SHP77 treated with DMSO at 0.1 percent for 48 hours (cell line): ENCODE results near the gene GPR18.

Experiments
- DNase-seq: peaks from one replicate; lab custom pipeline; 2025; lab: John Stamatoyannopoulos, UW

GPR18 gene, protein sequence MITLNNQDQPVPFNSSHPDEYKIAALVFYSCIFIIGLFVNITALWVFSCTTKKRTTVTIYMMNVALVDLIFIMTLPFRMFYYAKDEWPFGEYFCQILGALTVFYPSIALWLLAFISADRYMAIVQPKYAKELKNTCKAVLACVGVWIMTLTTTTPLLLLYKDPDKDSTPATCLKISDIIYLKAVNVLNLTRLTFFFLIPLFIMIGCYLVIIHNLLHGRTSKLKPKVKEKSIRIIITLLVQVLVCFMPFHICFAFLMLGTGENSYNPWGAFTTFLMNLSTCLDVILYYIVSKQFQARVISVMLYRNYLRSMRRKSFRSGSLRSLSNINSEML

DNA sequence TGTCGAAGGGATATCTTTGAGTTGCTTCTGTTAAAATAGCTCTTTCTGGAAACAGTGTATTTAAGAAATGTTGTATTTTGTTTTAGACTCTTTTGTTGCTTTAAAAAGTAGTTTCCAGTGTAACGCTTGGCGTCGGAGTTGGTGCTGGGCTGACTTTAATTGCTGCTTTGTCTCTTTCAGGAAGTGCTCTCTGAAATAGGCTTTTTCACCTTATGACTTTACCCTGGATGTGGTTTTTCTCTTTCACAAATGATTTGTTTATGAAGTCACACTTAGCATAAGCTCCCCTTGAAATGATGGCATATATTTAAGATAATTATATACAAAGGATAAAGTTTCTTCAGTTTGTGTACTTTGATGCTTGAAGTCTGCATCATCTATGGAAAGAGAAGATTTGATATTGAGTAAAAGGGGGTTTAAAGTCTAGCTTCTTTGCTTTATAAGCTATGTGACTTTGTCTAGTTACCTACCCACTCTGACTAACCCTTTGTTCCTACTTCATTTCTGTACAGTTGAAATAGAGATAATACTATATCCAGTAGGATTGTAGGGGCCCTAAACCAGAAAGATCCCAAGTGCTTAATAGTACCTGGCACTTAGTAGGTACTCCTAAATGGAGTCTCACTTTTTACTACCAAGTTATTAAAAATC, at the start of gene GPR18:
Gene GPR18, minus strand, starts transcription at position 170 of the 651 bp plus-strand sequence. CDS start 2,507 bp downstream, outside the sequence.
- no peak for DNase-seq

DNA sequence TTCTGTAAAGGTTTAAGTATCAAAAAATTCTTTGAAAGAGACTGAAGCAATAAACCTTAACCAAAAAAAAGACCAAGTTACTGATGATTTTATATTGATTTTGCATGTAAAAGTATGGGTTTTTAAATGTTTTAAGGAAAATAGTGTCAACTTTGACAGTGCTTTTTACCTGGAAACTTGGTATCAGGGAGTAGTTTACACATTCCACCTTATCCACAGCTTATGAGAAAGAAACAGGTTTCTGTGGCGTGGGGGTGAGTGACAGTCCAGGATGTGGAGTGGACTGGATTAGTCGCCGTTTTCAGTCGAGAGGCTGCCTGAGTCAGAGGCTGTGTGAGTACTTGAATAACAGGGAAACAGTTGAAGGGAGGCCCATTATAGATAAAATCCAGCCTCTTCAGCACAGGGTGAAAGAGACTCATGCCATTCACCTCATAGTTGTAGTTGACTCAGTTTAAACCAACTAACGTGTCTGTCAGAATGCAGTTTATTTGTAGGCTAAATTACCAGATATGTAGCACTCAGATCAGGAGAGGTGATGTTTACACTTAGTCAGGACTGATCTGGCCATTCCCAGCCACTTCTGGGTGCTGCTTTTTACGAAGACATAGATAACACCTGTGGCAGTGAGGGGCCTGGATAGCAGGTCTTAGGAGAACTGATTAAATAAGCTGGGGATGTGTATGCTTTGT, 49.6 kb upstream of the GPR18 start:
- peak; percentile 35 for DNase-seq

DNA sequence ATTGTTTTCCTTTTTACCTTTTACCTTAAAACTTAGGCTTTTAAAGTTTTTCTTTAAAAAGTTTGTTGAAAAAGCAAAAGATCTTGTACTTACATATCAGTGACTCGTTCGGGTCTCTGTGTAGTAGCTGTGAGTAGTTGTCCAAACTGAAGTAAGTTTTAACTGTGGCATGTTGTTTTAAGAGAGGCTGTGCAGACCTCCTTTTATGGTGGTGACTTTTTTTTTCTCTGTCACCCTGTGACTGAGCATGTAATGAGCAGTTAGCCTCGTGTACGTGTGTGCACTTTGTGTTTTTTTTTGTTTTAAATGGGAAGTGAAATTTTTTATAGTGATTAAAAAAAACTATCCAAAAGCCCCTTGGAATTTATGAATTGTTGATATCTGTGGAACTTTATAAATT, 49.1 kb upstream of the GPR18 start, which contains the start of gene GPR183:
Gene GPR183, minus strand, starts transcription at position 153 of the 400 bp plus-strand sequence. CDS start 11,254 bp downstream, outside the sequence.
- DNase-seq: no peak

DNA sequence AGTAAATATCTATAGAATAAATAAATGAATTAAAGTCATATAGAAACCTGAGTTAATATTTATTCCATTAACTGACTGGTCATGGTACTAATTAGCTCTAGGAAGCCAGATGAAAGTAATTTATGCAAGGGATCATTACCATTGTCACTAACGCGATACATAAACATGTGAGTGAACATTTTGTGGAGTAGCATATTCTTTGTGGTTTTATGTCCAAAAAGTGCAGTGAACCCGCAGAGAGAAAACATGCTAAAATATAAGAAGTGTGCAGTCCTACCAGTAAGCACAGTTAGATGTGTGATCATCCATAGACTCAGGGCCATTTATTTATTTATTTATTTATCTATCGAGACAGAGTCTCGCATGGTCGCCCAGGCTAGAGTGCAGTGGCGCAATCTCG, 47.4 kb upstream of the GPR18 start:
- no peak for DNase-seq

DNA sequence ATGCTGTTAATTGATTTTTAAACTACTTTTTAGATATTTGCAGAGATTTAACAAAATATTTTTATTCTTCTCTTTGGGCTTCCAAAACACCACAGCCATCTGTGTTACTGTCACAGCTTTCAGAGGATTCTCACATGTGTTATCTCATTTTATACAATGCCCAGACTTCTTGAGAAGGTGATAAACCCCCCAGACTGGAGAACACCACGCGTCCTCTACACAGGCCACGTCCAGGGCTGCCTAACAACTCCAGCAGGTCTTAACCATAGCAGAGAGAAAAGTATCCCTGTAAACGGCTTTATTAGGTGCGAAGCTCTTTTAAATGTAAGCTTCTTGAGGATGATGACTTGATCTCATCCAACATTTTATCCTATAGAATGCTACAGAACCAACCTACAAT, 47.0 kb upstream of the GPR18 start:
- no peak for DNase-seq

DNA sequence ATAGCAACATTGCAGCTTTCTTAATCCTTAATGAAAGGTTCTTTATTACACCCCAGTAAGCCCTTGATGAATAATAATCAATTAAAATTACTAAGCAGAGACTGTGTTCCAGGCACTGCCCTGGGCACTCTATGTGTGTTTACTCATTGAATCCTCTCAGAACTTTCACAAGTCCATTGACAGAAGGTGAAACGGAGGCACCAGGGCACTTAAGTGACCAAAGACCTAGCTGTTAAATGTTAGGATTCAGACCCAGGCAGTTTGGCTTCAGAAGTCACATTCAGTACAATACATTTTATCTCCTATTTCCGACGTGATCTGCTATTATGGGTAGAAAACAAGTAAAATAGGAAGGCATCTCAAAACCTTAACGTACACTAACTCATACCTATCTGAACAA, 46.4 kb upstream of the GPR18 start:
- DNase-seq: no peak

DNA sequence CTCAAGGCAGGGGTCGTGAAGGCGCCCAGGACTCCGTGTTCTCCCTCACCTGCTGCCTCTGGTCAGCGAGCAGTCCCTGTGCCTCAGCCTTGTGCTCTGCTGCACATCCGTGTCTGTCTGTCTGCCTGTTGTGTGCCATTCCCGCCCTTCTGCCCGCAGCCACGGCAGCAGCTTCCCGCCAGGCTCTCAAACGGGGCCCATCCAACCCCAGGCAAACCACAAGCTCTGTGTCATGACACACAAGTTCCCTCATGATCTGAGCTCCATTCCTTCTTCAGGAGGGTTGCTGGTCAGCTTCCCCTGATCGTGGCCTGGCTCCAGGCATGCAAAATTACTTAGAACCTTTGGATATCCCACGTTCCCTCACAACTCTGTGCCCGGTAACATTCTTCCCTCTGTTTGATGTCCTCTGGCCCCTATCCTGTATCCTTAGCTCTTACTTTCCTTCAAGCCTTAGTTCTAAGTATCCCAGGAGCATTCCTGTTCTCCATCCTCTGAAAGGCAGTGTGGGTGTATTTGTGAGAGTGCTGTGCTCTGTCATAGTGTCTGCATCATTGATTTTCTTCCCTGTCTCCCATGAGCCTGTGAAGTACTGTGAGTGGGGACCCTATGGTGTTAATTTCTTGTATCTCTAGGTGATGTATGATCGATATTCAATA, 45.8 kb upstream of the GPR18 start:
- no peak for DNase-seq

DNA sequence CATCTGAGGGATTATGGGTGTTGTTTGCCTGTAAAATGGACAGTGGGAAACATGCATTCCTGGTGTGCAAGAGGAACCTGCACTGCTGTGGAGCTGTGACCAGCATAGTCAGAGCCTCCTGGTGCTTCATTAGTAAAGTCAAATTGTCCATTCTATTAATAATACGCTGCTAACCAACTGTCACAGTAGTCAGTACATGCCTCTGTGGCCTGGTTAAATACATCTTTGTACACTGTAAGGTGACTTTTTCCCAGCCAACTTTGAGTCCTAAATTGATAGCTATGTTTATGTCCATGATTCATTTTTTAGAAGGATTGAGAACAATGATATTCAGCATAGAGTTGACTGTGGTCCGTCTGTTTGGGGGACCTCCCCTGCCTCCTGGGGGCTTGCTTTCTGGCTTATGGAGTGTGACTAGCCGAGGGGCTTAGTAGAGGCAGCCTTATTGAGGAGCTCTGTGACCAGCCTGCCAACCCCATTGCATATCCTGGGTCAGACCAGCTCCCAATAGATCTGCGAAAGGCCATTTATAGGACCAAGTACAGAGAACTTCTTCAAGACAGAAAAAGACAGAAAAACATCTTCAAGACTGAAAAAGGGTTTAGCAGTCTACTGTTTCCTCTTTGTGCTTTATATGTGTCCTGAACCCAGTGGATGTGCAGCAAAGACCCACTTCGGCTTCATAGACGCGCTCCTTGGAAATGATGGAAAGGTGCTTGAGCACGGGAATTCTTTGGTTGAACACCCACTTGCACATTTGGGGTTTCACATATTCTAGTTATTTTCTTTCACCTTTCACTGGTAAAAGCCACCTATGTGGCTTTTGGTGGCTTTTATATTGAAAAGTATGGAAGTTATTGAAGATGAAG, 44.7 kb upstream of the GPR18 start:
- DNase-seq: no peak

DNA sequence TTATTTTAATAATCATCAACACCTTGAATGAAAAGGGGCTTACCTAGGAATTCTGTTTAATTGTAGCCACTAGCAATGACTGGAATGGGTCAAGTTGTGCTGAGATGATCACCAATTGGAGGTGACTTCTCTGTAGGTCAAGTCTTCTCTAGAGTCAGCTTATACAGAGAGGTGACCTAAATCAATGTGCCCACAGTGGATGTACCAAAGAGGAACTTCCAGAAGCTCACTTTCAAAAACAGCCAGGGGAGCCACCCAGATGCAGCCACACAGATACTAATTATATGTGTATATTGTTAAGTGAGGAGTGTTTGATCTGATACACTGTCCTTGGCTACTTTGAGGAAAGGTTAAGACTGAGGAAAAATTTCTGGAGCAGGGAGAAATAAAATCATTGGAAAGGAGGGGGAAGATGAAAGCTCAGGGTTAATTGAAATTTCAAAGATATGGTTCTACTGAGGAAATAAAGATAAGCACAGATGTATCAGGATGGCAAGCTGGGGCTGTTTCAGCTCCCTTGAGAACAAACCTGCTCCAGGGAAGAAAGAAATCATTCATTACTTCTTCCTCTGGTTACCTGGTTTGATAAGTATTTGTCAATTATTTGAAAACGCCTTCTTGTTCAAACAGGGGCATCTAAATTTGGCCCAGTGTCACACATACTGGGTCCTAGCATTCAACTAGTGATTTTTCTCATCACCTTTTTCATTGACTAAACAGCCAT, 43.9 kb upstream of the GPR18 start:
- DNase-seq: no peak

DNA sequence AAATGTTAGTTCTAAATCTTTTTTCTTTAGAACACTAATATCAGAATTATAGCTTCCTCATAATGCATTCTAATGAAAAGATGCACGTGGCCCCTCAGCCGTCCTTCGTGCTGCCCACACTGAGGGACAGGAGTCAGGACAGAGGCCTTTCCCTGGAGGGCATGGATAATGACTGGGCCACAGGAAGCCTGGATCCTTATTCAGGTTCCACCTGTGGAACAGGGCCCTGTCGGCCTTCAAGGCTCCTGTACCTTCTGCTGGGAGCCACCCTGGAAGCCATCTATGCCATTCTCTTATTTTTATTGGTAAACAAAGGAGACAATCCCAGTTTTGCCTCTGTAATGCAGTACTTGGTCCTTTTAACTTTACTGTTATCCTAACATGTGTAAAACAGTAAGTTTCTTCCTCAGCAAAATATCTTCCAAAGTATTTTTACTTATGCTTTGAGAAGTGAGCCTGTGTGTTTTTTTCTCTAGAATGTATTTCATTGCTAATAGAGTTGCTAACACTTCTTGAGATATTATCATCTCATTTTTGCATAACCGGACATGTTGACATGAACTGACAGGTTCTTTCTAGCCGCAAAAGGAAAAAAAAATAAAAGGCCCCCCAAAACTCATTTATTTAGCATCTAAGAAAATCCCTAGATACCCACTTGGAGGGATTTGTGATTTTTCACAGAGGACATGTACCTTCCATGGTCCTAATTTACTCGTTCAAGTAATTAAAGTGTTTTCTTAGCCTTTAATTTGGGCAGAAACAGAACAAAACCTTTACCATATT, 43.1 kb upstream of the GPR18 start:
- no peak for DNase-seq

DNA sequence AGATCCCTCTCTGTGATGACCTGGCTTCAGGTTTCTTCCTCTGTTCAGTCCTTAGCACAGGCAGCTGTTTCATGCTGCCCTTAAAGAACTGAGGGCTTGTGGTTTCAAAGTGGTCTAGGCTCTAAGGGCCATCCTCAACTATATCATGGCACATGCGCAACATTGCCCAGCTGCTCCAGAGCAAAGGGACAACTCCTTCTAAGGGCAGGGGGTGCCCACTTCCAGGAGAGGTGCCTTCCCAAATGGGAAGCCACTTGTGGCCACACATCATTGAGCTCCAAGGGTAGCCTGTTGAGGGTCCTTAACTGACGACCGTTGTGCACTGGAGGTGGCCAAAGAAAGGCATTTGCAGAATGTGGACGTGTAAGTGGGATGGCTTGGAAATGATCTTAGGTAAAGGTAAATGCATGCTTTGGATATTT, 41.8 kb upstream of the GPR18 start:
- no peak for DNase-seq

DNA sequence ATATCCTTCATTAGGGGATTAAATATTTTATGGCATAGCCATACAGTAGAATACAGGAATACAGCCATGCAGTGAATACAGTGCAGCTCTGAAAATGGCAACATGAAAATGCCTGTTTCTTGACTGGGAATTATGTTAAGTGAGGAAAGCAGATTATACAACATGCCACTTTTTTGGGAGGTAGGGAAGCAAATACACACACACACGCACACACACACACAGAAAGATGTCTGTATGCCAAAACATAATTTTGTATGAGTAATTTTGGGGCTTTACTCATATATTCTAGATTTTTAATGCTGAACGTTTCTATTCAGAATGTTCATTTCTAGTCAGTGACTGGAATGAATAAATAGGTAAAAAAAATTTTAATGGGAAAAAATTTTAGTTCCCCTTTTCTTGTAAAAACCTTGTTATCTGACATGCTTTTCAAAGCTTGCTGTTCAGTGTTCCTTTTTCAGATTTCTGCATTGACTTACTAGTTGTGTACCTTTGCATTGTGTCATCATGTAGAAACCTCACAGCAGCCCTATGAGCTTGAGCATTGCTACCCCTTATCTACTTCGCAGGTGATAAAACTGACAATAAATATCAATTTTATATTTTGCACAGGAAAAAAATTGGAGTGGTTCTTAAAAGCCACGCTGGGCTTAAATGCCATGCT, 41.2 kb upstream of the GPR18 start:
- no peak for DNase-seq

DNA sequence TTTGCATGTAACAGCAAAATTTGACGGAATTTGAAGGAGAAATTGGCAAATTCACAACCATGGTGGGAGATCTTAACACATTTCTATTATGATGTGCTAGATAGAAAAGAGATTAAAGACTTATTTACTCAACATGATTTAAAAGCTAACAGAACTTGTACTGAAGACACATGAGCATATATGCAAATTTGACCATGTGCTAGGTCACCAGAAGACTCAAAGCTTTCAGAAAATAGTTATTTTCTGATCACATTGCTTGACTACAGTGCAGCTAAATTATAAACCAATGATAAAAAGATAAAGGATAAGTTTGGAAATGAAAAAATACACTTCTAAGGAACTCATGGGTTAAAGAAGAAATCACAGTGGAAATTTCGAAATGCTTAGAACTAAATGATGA, 39.9 kb upstream of the GPR18 start:
- DNase-seq: no peak

DNA sequence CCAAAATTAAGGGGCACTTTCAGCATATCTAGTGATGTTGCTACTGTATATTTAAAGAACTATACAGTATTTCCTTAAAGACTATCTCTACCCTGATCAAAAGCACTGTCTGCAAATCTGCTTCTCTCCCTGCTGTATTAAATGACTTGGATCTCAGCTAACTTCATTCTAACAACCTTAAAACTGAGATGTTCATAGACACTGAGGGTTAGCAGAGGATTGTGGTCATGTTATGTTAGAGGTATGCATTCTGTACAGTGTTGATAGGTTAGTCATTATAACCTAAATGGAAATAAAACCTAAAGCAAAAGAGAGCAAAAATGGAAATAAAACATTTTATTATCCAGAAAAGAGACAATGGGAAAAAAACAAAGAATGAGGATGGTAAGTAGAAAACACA, 39.2 kb upstream of the GPR18 start:
- no peak for DNase-seq

DNA sequence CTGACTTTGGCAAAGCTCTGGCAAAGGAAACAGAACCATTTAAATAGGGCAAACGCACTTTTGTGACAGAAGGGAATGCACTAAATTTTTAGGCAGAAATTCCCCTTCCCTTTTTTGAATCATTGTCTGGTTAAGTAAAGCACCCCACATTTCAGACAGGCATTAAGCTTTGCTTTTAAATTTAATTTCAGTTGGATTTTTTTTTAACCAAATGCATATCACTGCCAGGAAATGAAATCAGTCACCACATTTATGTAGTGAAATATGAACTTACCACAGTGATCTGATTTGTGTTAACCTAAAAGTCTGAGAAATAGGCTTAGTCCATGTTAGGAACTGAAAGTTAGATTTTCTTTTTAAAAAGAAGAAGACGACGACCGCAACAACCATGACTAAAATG, 38.2 kb upstream of the GPR18 start:
- no peak for DNase-seq

DNA sequence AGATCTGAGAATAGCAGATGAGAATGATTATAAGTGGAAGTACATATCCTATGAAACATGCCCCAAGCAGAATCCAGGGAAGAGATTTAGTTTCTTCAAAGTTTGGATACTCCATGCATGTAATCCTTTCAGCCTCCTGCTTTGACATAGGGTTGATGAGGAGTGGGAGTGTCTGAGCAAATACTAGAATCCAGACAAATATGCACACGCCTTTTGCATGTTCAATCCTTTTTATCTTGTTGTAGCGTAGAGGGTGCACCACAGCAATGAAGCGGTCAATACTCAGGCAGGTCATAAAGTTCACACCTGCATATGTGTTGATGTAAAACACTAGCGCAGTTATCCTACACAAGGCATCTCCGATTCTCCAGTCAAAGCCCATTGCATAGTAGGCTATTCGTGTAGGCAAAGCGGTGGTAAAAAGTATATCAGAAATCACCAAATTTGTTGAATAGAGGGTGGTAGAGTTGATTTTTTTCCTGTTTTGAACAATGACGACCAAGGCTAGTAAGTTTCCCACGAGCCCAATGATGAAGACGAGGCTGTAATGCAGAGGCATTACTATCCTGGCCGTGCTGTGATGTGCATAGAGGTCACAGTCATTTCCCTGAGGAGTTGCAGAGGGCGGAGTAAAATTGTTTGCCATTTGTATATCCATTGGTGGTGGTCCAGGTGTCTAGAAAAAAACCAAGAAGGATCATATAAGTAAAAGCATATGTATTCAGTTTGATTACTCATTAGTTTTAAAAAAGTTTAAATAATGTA, 37.5 kb upstream of the GPR18 start:
- no peak for DNase-seq

DNA sequence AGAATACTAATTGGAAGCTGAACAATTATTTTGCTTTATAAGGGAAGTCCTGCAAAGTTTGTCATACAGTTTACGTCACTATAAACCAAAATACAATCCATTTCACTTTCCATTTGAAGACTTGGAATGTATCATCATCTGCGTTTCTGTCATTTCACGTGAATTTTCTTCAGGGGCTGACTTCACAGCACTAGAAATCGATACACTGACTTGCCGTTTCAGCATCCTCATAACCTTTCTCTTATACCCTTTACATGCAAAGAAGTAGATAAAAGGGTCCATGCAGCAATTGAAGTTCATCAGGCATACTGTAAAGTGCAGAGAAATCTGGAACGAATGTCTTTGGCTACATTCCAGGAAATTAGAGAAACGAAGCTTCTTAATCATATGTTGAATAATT, 36.8 kb upstream of the GPR18 start:
- DNase-seq: no peak

DNA sequence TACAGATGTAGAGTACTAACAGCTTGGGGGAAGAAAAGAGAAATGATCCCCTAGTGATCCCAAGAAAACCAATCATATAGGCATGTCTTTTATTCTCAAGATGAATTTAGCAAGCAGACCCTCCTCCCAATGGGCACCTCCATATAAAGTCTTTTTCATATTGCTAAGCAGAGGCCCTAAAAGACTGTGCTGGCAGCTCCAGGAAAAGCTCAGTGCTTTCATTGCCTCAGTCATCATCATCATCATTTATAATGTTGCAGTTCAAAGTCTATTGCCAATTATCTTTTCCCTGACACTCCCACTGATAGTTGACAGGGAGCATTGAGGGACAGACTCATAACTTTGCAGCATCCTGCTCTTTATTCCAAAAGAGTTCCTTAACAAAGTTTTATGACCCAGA, 36.0 kb upstream of the GPR18 start:
- no peak for DNase-seq

DNA sequence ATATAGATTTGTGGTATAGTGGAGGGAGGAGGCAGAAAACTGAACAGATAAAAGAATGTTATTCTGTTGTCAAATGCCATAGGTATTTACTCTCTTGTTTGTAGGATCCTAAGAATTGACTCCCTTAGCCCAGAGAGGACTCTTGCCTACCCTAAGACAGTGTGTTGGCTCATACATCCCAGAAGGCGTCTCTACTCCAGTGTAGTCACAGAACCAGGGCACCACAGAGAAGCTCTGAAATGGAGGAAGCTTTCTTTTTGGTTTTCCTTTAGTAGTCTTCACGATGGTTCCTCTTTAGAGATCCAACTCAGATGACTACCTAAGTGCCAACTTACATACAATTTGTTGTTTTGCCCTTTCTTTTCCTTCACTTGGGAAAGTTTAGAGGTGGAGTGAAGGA, 35.0 kb upstream of the GPR18 start:
- no peak for DNase-seq
